Right lobe of liver (tissue), 4 donors: ENCODE results near the gene RNF214.

Experiments
- CTCF ChIP-seq, 4 donors: fragments of 200-600 bp in 3 of 4; fragments of 450-650 bp in 1 of 4; IDR thresholded peaks; one replicate each; pipeline versions ENCODE4 v1.5.1 to v1.8.0; 2016 to 2022; ENCODE audit warnings: antibody characterized with exemption in 4 of 4, mild to moderate bottlenecking in 2 of 4
- POLR2A ChIP-seq: fragments of 450-650 bp; IDR thresholded peaks from one replicate; pipeline ENCODE4 v1.6.1; 2017; ENCODE audit warnings: antibody characterized with exemption, mild to moderate bottlenecking
- donor health status: DM: no; HTN: no; CAD: no.
- donor health status: DM: no; HTN: no; CAD: no.
- donor health status: DM: no; HTN: yes; CAD: no.

GRCh38 chr11:117191680-117192400 lies 40.6 kb upstream of the RNF214 start:
- TF ChIP-seq POLR2A (no peak), CTCF (IDR thresholded peaks at IDR 0.05) (no peak)
